Stimulated activated CD4-positive, alpha-beta T cell treated with anti-CD3 and anti-CD28 coated beads, Interleukin-2, amount 100 ng/mL, for 4 hours (primary cell): Measurements from ENCODE around the gene ECT2.
"Not testable (repeated sequence)": the region's sequence is repeated elsewhere in the genome, so short reads cannot be mapped to it uniquely, and the experiment has no call there.

ENCODE experiments used
- DNase-seq: peaks from one replicate; pipeline ENCODE4 v3.0.0-alpha.2; 2020; ENCODE audit warnings: low read depth

The ECT2 gene

DNA sequence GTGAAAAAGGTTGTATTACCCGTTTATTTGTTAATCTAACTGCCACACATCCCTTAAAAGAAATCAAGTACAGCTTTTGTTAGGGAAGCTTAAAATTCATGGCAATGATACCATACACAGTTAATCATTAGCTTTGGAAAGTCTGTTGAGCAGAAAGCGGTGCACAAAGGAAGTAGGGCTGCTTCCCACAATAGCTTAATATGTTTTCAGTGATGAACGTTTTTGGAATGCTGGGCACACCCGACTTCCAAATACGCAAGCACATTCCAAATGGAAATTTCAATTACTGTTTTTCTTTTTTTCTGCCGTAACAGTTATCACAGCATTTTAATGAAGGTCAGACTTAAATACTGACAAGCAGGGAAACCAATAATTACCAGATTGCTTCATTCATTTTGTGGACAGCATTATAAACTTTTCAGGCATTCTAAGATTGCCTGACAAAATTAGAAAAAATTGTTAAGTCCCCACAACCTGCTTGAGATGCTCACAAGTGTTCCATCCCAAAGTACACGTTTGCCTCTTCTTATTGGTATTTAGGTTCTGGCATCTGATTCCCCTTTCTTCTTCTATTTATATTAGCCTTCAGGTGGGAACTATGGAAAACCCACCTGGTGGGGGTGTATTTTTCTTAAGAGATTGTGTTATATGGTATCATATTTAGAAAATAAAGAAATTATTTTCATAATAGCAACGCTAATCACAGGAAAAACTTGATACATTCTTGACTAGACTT lies 1.1 kb upstream of the ECT2 start:
- no peak for DNase-seq

DNA sequence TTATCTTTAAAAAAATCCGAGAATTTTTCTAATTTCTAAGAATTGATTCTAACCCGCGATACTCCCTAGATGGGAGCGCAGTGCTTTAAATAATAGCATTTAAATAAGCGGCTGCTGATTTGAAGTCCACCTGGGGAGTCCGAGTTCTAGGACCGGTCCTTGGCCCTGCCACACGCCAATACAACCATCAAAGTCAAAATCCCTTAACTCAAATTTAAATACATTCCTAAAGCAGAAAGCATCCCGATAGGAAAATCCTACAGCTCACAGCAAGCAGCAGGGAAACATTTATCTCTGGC lies 508 bp upstream of the ECT2 start:
- no peak for DNase-seq

DNA sequence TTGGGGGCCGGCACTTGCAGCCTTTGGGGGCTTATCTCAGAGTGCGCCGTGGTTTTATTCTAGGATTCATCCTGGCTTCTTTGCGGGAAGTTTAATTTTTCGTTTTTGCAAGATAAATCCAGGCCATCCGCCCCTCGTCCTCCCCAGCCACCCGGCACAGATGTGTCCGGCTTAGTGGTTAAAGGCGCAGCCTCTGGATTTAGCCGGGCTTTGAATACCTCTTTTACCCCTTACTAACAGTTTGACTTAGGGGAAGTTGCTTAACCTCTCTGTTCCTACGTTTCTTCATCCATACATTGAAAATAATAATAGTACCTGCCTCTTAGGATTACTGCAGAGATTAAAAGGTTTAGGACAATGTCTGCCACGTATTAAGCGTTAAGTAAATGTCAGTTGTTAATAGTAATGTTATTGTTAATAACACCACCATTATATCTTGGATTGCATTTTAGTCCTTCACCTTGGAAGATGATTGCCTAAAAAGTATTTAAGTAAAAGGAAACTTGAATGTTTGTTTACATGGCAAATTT lies 714 bp downstream of the ECT2 start:
- DNase-seq: no peak

DNA sequence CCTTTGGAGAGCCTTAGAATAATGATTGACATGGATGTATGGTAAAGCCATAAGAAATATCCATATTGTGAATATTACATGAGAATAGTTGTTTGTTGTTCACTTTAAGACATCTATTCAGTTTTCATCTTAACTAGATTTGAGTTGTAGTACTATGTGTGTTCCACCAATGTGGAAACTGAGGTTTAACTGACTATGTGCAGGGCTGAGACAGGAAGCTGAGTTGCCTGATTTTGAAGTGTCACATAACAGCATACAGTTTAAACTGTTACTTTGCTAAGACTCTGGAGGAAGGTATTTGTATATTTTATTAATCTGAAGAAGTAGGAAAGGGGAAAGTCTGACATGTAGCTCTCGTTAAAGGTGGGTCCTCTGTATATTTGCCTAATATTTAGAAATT lies 2.1 kb downstream of the ECT2 start:
- no peak for DNase-seq

DNA sequence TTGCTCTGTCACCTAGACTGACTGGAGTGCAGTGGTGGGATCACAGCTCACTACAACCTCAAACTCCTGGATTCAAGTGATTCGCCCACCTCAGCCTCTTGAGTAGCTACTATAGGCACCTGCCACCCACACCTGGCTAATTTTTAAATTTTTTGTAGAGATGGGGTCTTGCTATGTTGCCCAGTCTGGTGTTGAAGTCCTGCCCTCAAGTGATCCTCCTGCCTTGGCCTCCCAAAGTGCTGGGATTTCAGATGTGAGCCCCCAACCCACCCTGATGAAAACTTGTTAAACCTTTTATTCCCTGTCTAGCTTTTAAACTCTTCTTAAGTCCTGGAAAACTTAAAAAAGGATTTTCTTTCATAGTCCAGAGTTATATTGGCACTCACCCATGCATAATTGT lies 2.6 kb downstream of the ECT2 start:
- DNase-seq: no peak

DNA sequence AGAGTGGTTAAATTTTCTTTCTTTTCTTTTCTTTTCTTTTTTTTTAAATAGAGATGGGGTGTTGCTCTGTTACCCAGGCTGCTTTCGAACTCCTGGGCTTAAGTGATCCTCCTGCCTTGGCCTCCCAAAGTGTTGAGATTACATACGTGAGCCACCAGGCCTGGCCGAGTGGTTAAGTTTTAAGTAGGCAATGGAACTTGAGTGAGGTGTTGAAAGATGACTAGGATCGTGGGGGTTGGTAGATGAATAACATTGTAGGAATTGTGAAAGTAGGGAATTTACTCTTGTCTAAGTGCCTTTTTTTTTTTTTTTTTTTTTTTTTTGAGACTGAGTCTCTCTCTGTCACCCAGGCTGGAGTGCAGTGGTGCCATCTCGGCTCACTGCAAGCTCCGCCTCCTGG lies 9.9 kb downstream of the ECT2 start:
- not testable (repeated sequence) for DNase-seq

DNA sequence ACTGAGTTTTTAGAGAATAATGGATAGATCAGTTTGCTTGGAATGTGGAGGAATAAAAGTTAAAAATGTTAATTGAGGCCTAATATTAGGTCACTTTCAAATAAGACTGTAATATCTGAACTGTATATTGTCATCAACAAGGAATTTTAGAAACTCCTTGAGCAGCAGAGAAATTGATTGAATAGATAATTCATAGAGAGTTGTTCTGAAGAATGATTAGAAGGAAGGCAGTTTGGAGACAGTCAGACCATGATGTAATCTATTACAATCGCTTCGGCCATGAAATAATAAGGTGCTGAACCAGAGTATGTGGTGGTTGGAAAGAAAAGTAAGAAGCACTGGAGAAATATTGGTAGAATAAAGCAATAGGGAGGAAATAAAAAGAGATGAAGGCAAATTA lies 15.7 kb downstream of the ECT2 start:
- DNase-seq: no peak

DNA sequence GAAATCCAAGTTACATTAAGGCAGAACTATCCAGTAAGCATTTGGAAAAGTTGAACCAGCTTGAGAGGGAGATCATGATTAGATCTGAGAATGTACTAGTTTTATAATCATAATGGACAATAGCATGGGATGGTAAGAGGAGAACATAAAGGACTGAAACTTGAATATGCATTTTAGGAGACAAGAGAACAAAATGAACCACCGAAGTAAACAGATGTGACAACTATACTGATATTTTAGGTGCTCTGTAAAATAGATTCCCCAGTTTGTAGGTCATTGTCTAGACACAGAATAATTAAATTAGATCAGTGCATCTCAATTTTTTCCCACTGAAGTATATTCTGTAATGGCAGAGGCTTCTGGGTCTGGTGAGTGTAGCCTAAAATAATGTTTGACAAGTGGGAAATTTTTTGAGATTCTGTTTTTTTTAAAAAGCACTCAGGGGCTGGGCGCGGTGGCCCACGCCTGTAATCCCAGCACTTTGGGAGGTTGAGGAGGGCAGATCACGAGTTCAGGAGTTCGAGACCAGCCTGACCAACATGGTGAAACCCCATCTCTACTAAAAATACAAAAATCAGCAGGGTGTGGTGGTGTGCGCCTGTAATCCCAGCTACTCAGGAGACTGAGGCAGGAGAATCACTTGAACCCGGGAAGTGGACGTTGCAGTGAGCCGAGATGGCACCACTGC lies 16.3 kb downstream of the ECT2 start:
- no peak for DNase-seq

DNA sequence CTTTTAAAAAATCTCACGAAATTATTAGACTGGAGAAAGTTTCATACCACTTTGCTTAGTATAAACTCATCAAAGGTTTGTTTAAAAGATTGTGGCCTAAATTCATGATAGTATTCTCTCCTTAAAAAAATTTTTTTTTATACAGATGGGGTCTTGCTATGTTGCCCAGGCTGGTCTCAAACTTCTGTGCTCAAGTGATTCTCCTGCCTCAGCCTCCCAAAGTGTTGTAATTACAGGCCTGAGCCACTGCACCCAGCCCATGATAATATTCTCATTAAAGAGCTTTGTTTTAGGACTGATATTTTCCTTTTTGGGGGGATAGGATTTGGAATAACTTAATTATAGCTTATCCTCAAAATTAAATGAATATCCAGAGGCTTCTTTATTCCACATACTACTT lies 19.9 kb downstream of the ECT2 start:
- DNase-seq: no peak

DNA sequence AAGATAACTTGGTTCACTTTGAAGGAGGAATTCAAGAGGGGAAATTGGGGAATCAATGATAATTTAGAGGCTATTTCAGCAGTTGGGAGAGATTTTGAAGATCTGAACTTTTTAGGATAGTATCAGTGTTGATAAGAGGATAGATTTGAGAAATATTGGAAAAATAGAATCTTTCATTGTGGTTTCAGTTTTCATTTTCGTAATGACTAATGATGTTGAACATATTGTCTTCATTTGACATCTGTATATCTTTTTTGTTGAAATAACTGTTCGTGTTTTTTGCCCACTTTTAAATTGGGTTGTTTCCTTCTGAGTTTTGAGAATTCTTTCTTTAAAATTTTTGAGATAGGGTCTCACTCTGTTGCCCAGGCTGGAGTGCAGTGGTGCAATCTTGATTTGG lies 21.1 kb downstream of the ECT2 start:
- DNase-seq: no peak

DNA sequence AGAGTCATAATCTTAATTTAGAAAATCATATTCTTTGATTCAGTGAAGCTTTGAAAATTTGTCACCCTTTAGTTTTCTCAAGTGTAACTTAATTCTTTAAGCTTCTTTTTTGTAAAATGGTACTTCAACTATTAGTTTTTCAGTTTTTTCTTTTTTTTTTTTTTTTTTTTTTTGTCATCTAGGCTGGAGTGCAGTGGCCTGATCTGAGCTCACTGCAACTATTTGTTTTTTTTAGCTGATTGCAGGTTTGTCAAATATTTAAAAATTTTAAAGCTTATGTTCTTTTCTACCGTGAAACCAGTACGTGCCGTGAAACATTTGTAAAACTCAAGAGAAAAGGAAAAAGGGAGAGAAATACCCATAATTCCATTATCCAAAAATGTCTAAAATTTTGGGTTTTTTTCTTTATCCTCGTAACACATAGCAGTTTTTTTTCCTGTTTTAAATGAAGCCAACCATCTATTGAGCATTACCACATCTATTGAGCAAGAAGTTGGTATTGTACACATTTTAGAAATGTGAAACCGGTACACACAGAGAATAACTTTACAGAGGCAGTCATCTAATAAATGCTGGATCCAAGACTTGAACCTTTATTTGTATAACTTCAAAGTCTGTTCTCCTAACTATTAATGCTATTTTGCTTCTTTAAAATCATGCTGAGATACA lies 25.7 kb downstream of the ECT2 start:
- no peak for DNase-seq

DNA sequence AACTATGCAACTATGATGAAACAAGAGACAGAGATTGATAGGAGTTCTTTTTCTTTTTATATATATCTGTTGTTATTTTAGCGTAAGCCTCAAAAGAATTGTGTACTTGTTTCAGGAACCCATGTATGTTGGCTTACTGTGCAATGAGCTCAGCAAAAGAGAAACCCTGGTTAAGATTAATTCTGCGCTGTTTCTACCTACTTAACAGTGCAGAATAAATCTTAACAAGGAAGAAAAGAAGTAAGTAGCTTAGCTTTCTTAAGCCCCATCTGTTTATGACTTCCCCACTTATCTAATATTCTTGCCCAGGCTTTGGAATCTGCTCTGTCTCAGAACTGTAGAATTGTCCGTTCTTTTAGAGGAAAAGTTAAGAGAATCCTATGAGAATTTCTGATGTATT lies 27.4 kb downstream of the ECT2 start:
- no peak for DNase-seq

DNA sequence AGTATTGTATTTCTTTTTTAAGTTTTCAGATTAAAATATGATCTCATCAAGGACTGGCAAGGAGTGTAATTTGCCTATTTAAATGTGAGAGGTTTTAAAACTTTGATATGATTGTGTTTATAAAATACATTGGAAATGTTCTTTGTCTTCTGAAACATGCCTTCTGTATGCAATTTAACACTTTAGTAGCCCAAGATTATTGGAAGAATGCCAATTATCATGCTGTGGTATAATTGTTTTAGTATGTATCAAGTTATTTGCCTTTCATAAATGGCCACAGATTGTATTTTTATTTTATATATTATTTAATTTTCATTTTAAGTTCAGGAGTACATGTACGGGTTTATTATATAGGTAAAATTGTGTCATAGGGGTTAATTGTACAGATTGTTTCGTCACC lies 31.7 kb downstream of the ECT2 start:
- DNase-seq: no peak

DNA sequence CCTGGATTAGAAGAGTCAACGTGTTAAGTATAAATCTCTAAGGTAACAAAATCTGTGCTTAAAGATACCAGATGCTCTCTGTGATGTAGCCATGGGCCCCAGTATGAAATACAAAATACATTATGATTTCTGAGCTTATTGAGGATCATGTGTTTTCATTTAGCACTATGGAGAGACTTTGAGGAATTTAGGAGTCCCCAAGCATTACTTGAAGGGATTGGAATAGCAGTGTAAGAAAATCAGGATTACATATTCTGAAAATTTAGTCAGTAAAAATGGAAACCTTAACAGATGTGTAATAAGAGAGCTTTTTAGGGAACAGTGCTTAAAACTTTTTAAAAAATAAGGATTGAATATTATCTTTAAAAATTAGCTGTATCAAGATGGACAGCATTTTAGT lies 35.5 kb downstream of the ECT2 start:
- no peak for DNase-seq

DNA sequence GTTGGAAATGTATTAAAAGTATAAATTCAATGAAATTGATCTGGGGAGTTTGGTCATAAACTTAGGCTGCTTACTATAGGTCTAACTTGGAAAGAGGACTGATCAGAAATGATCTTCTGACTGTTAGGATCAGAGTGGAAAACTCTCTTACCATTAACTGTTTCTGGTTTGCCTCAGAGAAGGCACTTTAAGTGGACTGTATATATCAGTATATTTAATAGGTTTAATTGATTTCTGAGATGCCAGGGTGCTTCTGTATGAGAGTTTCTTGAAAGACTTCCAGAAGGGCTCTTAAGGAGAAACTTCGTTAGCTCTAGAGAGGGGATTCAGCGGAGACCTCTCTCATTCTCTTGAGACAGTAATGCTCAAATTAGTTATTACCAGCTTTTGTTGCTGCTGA lies 36.5 kb downstream of the ECT2 start:
- no peak for DNase-seq

DNA sequence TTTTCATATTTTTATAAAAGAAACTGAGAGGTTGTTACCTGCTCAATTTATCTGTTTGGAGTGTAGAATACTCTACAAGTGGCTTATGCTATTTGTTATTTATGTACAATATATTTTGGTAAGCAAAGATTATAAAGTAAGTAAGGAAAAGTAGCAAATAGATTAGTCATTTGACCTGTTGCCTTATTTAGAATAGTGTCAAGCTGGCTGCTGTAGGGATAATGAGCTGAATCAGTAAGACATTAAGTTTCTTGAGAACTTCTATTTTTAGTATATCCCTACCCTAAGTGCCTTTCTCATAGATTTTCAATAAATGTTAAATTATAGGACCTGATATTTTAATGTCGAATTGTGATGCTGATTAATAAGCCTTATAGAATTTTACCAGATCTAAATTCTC lies 37.2 kb downstream of the ECT2 start:
- no peak for DNase-seq

DNA sequence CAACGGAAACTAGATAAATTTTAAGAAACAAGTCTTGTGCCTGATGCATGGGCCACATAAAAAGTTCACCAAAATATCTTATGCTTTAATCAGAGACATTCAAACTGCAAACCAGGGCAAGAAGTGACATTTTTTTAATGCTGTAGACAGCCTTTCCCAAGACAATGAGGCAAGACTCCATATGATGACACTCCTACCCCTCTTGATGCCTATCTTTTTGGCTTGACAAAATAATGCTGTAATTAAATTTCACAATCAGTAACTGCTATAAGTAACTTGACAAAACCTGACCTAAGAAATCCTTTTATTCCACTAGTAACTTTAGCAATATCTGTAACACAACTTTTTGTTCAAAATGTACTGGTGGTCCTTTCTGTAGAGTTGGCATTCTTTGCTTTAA lies 48.7 kb downstream of the ECT2 start:
- no peak for DNase-seq

DNA sequence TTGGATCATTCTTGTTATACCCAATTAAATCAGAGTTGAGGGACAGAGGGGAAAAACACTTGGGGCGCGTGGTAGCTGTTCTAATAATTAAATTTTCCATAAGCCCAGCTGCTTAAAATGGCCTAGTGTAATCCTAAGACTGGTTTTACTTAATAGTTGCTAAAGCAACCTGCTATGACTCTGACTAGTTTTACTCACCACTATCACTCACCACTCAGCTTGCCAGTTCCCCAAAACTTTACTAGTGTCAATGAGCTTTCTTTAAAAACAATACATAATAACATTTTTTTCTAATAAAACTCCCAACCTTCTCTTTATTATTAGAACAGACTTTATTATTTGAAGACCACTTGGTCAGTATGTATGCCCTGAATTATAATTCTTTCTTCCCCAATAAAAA lies 49.6 kb downstream of the ECT2 start:
- DNase-seq: no peak

DNA sequence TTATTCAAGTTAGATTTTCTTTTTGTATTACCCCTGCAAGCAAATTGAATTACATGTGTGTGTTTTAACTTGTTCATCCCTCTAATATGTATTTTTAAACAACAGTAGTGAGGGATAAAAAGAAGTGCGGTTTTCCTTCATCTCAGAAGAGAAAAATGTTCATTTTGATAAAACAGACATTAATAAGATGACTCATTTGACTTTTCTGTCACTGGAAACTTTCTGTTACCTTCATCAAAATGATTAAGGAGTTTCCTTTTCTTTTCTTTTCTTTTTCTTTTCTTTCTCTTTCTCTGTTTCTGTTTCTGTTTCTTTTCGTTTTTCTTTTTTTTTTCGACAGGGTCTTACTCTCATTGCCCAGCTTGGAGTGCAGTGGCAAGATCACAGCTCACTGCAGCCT lies 53.0 kb downstream of the ECT2 start:
- no peak for DNase-seq

DNA sequence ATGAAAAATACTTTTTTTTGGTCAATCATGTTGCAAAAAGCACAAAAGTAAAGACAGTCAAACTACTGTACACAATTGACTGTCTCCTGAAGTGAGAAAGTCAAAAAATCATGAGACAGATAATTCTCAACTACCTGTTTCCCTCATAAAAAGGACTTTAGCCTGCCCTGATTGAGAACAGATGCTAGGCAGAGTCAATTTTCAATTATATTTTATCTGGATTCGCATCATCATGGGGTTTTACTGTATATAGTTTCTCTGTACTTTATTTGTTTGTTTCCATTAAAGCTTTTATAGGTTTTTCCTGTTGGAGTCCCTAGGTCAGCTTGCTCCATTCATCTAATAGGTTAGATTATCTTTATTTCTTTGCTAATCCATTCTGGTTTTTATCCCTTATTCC lies 53.8 kb downstream of the ECT2 start:
- no peak for DNase-seq

DNA sequence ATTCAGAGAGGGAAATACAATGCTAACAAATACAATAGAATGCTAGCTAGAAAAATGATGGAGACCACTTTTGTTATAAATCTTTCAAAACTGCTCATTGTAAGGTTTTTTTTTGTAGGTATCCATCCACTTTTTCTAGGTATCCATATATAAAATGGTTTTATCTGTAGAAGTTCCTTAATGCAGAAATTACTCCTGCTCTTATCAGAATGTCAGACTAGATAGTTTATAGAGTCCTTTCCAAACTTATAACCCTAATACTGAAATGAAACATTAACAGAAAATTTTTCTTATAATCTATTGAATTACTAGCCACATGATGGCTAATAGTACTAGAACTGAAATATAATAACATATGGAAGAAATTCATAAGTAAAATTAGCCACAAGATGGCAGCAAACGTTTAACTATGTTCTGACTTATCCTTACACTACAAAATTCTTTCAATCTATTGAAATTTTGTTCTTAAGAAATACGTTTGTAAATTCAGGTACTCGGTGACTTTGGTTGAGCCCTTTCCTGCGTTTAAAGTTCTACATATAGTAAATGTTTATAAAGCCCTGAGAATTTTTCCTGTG lies 58.5 kb downstream of the ECT2 start:
- no peak for DNase-seq

DNA sequence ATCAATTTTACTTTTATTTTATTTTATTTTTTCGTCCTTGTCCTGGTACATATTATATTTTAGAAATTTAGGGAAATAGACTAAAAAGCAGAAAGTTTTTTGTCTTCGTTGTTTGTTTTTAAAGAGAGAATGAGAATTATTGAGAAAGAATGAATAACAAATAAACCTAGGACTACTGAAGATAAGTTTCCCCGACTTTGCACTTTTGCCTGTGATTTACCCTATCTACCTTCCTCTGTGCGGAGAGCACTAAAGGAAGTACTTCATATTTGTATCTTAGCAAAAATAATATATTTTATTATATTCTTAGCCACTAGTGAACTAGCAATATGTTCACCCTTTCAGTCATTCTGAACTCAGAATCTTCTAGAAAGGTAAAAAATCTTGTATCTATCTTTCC lies 60.6 kb downstream of the ECT2 start:
- DNase-seq: no peak

DNA sequence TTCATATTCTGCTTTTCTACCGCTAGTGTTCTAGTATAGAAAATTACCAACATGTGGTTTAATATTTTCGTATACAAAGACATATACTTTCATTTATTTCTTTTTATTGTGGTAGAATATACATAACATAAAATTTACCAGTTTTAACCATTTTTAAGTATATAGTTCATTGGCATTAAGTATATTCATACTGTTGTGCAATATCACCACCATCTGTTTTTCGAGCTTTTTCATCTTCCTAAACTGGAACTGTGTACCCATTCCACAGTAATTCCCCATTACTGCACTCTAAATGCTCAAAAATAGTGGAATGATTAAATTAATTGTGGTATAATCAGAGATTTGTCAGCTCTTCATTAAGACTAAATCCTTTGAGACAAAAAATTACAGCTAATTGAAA lies 62.9 kb downstream of the ECT2 start:
- no peak for DNase-seq
